Measurements from ENCODE around the gene STEAP3. TPM values are rescaled to one million over a fixed set of nuclear protein-coding genes. Genes with fewer than 3 reads are reported as not detected.

Gene STEAP3
- total and polyA plus RNA-seq, 4 experiments from 2014 or later, result 0.32 TPM; not detected in 3

- Mint-ChIP-seq H3K4me3 (no peak overlapping the region), H3K4me1 (no peaks in the 10 kb centered on the region), H3K27me3 (peaks cover 0 to 3% of the 10 kb centered on the region in 2 donors), H3K27ac (no peak overlapping the region), H3K36me3 (no peaks in the 10 kb centered on the region), H3K9me3 (no peaks in the 10 kb centered on the region)
- H3K4me3 ChIP-seq (ENCODE audit: low read length in 2 of 2), result no peak overlapping the region
- DNase-seq, result no peak
- no peaks in the 10 kb centered on the region for H3K4me1 ChIP-seq (ENCODE audit: insufficient read depth, low read length)
- no peaks in the 10 kb centered on the region for H3K27me3 ChIP-seq (ENCODE audit: insufficient read depth, low read length)
- H3K27ac ChIP-seq (ENCODE audit: low read depth, low read length), result no peak overlapping the region
- ChIA-PET CTCF (ENCODE audit: partially characterized antibody) (interaction anchor here (1.0 kb wide), 1 partner anchor 297 kb away, joined by 3 read pairs; no protein-coding TSS in a partner anchor), POLR2A (ENCODE audit: partially characterized antibody) (no interaction called here)
- H3K36me3 ChIP-seq (ENCODE audit: insufficient read depth, low read length), result no peaks in the 10 kb centered on the region
- intact Hi-C loops (cut with micrococcal nuclease), result no loop called here
- no peaks in the 10 kb centered on the region for H3K9me3 ChIP-seq (ENCODE audit: control insufficient read depth in 1 of 2, low read length in 2 of 2)
These were observed 44.9 kb upstream of the STEAP3 start for GRCh38 chr2:119178776-119179175.

GRCh38 chr2:119179202-119179601, 44.4 kb upstream of the STEAP3 start:
- no peak for DNase-seq
- ChIA-PET CTCF (ENCODE audit: partially characterized antibody) (interaction anchor here (1.0 kb wide), 1 partner anchor 297 kb away, joined by 3 read pairs; no protein-coding TSS in a partner anchor), POLR2A (ENCODE audit: partially characterized antibody) (no interaction called here)
- H3K27ac Mint-ChIP-seq, result no peak overlapping the region
- H3K27ac ChIP-seq (ENCODE audit: low read depth, low read length), result no peak overlapping the region
- H3K4me1 ChIP-seq (ENCODE audit: insufficient read depth, low read length), result no peaks in the 10 kb centered on the region
- H3K27me3 Mint-ChIP-seq, result peaks cover 0 to 3% of the 10 kb centered on the region in 2 donors
- H3K36me3 Mint-ChIP-seq, result no peaks in the 10 kb centered on the region
- intact Hi-C loops (cut with micrococcal nuclease), result no loop called here
- H3K9me3 ChIP-seq (ENCODE audit: control insufficient read depth in 1 of 2, low read length in 2 of 2), result no peaks in the 10 kb centered on the region
- no peak overlapping the region for H3K4me3 Mint-ChIP-seq
- no peaks in the 10 kb centered on the region for H3K36me3 ChIP-seq (ENCODE audit: insufficient read depth, low read length)
- H3K9me3 Mint-ChIP-seq, result no peaks in the 10 kb centered on the region
- H3K4me1 Mint-ChIP-seq, result no peaks in the 10 kb centered on the region
- H3K27me3 ChIP-seq (ENCODE audit: insufficient read depth, low read length), result no peaks in the 10 kb centered on the region
- H3K4me3 ChIP-seq (ENCODE audit: low read length in 2 of 2), result no peak overlapping the region

DNA sequence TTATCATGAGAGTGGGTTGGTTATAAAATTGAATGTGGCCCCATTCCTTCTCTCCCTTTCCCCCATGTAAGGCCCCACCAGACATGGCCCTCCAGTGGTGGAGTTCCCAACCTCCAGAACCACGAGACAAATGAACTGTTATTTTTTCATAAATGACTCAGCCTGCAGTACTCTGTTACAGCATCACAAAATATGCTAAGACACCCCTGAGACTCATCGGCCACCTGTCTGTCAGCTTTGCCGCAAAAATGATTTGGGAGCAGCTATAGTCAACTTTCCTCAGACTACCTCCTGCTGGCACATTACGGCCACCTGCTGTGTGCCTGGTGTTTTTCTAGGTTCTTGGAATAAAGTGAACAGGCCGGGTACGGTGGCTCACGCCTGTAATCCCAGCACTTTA, 43.6 kb upstream of the STEAP3 start:
- no peaks in the 10 kb centered on the region for H3K27me3 ChIP-seq (ENCODE audit: insufficient read depth, low read length)
- Mint-ChIP-seq H3K36me3 (no peaks in the 10 kb centered on the region), H3K4me3 (no peak overlapping the region), H3K27ac (no peak overlapping the region), H3K4me1 (no peaks in the 10 kb centered on the region), H3K27me3 (peaks cover 0 to 3% of the 10 kb centered on the region in 2 donors), H3K9me3 (no peaks in the 10 kb centered on the region)
- POLR2A ChIA-PET (ENCODE audit: partially characterized antibody), result no interaction called here
- H3K36me3 ChIP-seq (ENCODE audit: insufficient read depth, low read length), result no peaks in the 10 kb centered on the region
- intact Hi-C loops (cut with micrococcal nuclease), result no loop called here
- no peaks in the 10 kb centered on the region for H3K9me3 ChIP-seq (ENCODE audit: control insufficient read depth in 1 of 2, low read length in 2 of 2)
- CTCF ChIA-PET (ENCODE audit: partially characterized antibody), result interaction anchor here (0.7 kb wide), 1 partner anchor 1481 kb away, joined by 4 read pairs; no protein-coding TSS in a partner anchor
- no peaks in the 10 kb centered on the region for H3K4me1 ChIP-seq (ENCODE audit: insufficient read depth, low read length)
- no peak overlapping the region for H3K4me3 ChIP-seq (ENCODE audit: low read length in 2 of 2)
- H3K27ac ChIP-seq (ENCODE audit: low read depth, low read length), result no peak overlapping the region
- DNase-seq, result no peak

DNA sequence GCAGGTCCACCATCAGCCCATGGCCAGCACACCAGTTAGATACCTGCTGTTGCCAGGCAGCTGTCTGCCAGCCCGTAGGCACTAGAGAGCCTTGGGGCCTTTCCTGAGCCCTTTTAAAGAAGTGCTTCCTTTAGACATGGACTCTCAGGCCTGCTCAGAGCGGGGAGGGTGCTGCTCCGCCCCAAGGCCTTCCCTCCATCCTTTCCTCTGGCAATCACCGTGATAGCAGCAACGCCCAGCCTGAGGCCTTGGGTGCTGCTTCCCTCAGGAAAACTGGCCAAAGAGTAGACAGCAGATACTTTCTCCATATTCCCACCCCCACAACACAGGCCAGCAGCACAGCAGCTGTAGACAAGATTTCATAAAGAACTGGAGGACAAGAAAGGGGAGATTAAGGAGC, 42.7 kb upstream of the STEAP3 start:
- no peak overlapping the region for H3K27ac Mint-ChIP-seq
- no peak for DNase-seq
- peaks cover 0 to 3% of the 10 kb centered on the region in 2 donors for H3K27me3 Mint-ChIP-seq
- no peaks in the 10 kb centered on the region for H3K4me1 ChIP-seq (ENCODE audit: insufficient read depth, low read length)
- H3K27ac ChIP-seq (ENCODE audit: low read depth, low read length), result no peak overlapping the region
- no peak overlapping the region for H3K4me3 Mint-ChIP-seq
- no peaks in the 10 kb centered on the region for H3K9me3 ChIP-seq (ENCODE audit: control insufficient read depth in 1 of 2, low read length in 2 of 2)
- intact Hi-C loops (cut with micrococcal nuclease), result no loop called here
- no peaks in the 10 kb centered on the region for H3K4me1 Mint-ChIP-seq
- no peaks in the 10 kb centered on the region for H3K27me3 ChIP-seq (ENCODE audit: insufficient read depth, low read length)
- H3K36me3 ChIP-seq (ENCODE audit: insufficient read depth, low read length), result no peaks in the 10 kb centered on the region
- POLR2A ChIA-PET (ENCODE audit: partially characterized antibody), result no interaction called here
- H3K36me3 Mint-ChIP-seq, result no peaks in the 10 kb centered on the region
- no peak overlapping the region for H3K4me3 ChIP-seq (ENCODE audit: low read length in 2 of 2)
- CTCF ChIA-PET (ENCODE audit: partially characterized antibody), result no interaction called here
- H3K9me3 Mint-ChIP-seq, result no peaks in the 10 kb centered on the region

DNA sequence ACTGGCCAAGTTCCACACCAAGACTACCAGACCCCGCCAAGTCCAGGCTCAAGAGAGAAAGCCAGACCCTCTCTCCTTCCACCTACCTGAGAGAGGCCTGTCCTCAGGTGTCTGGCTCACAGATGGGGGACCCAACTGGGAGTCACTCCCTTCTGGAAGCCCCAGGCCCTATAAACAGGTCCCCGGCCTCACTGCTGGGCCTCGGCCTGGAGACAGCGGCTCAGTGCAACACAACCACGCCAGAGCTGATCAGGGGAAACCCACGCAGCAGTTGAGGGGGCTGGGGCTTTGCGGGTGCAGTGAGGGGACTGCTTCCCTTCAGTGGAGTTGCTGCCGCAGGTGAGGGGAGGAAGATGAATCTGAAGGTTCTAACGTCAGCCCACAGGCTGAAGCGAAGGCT, 42.2 kb upstream of the STEAP3 start:
- no peaks in the 10 kb centered on the region for H3K4me1 Mint-ChIP-seq
- H3K27ac Mint-ChIP-seq, result no peak overlapping the region
- ChIA-PET POLR2A (ENCODE audit: partially characterized antibody) (no interaction called here), CTCF (ENCODE audit: partially characterized antibody) (no interaction called here)
- Histone ChIP-seq H3K9me3 (ENCODE audit: control insufficient read depth in 1 of 2, low read length in 2 of 2) (no peaks in the 10 kb centered on the region), H3K4me3 (ENCODE audit: low read length in 2 of 2) (no peak overlapping the region), H3K27me3 (ENCODE audit: insufficient read depth, low read length) (no peaks in the 10 kb centered on the region), H3K36me3 (ENCODE audit: insufficient read depth, low read length) (no peaks in the 10 kb centered on the region), H3K27ac (ENCODE audit: low read depth, low read length) (no peak overlapping the region), H3K4me1 (ENCODE audit: insufficient read depth, low read length) (no peaks in the 10 kb centered on the region)
- DNase-seq, result no peak
- H3K4me3 Mint-ChIP-seq, result no peak overlapping the region
- peaks cover 0 to 3% of the 10 kb centered on the region in 2 donors for H3K27me3 Mint-ChIP-seq
- H3K36me3 Mint-ChIP-seq, result no peaks in the 10 kb centered on the region
- intact Hi-C loops (cut with micrococcal nuclease), result no loop called here
- no peaks in the 10 kb centered on the region for H3K9me3 Mint-ChIP-seq

DNA sequence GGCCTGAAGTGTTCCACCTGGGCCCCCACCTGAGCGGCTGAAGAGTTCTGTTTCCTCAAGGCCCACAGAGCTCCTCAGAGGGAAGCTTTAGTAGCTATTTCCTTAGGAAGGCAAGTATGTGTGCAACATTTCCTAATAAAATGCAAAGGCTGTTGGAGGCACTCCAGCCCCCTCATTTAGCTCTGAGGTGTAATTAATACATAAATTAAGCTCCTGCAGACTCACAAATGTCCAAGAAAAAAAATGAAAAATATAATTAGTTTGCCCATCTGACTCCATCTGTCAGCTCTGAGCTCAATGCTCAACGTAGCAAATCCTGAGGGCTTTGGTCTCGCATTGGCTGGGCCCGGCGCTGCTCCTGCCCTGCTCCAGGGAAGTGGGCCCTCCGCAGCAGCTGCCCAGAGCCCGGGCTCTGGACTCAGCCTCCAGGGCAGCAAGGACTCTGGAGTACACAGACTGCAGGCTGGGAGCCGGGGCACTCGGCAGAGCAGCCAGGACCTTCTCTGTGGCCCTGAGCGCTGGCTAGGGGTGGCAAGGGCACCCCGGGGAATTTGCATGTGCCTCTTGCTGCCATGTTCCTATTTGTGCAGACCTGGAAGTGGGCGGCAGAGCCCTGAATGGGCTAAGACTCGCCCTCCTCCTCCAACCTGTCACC, 41.7 kb upstream of the STEAP3 start:
- Mint-ChIP-seq H3K27ac (no peak overlapping the region), H3K4me1 (no peaks in the 10 kb centered on the region), H3K27me3 (peaks cover 0 to 3% of the 10 kb centered on the region in 2 donors), H3K4me3 (no peak overlapping the region), H3K9me3 (no peaks in the 10 kb centered on the region), H3K36me3 (no peaks in the 10 kb centered on the region)
- POLR2A ChIA-PET (ENCODE audit: partially characterized antibody), result no interaction called here
- Histone ChIP-seq H3K36me3 (ENCODE audit: insufficient read depth, low read length) (no peaks in the 10 kb centered on the region), H3K27me3 (ENCODE audit: insufficient read depth, low read length) (no peaks in the 10 kb centered on the region), H3K27ac (ENCODE audit: low read depth, low read length) (no peak overlapping the region), H3K4me3 (ENCODE audit: low read length in 2 of 2) (no peak overlapping the region), H3K4me1 (ENCODE audit: insufficient read depth, low read length) (no peaks in the 10 kb centered on the region), H3K9me3 (ENCODE audit: control insufficient read depth in 1 of 2, low read length in 2 of 2) (no peaks in the 10 kb centered on the region)
- no peak for DNase-seq
- intact Hi-C loops (cut with micrococcal nuclease), result no loop called here
- CTCF ChIA-PET (ENCODE audit: partially characterized antibody), result no interaction called here

DNA sequence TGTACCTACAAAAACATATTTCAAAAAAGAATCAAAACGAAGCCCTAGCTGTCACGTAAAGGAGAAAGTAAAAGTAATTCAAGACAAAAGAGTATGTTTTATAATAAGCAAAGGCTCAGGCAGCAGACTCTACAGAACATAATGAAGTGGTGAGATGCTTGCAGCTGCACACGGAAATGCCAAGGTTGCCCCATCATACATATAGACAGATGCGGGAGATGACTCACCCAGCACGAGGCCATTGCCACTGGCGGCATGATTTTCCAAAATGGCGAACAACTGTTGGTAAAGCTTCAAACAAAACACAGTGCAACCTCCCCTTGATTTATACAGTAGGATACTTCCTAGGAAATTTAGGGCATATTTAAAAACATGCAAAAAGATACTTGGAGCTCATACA, 39.1 kb upstream of the STEAP3 start:
- Mint-ChIP-seq H3K9me3 (no peaks in the 10 kb centered on the region), H3K4me3 (no peak overlapping the region), H3K27me3 (peaks cover 3 to 5% of the 10 kb centered on the region in 2 donors), H3K36me3 (no peaks in the 10 kb centered on the region), H3K4me1 (no peaks in the 10 kb centered on the region), H3K27ac (no peak overlapping the region)
- H3K9me3 ChIP-seq (ENCODE audit: control insufficient read depth in 1 of 2, low read length in 2 of 2), result no peaks in the 10 kb centered on the region
- DNase-seq, result no peak
- CTCF ChIA-PET (ENCODE audit: partially characterized antibody), result interaction anchor here (1.7 kb wide), 1 partner anchor 9 kb away, joined by 4 read pairs; no protein-coding TSS in a partner anchor
- no peaks in the 10 kb centered on the region for H3K4me1 ChIP-seq (ENCODE audit: insufficient read depth, low read length)
- no peak overlapping the region for H3K27ac ChIP-seq (ENCODE audit: low read depth, low read length)
- H3K27me3 ChIP-seq (ENCODE audit: insufficient read depth, low read length), result no peaks in the 10 kb centered on the region
- intact Hi-C loops (cut with micrococcal nuclease), result no loop called here
- POLR2A ChIA-PET (ENCODE audit: partially characterized antibody), result no interaction called here
- no peak overlapping the region for H3K4me3 ChIP-seq (ENCODE audit: low read length in 2 of 2)
- H3K36me3 ChIP-seq (ENCODE audit: insufficient read depth, low read length), result no peaks in the 10 kb centered on the region
